Esophagus muscularis mucosa (tissue), 4 donors: ENCODE measurements around the gene VMP1. TPM values are rescaled to one million over a fixed set of nuclear protein-coding genes. Genes with fewer than 3 reads are reported as not detected.

Source experiments
- DNase-seq: peaks from one replicate; pipeline ENCODE4 v3.0.0-alpha.2; 2017; ENCODE audit errors: extremely low spot score
- H3K27ac ChIP-seq, 4 donors: fragments of 200-600 bp; sonication (generic); replicated peaks in 1 of 4; 1 replicate in 3 of 4; 2 replicates in 1 of 4; pipeline ENCODE4 v1.5.1; 2016 to 2019; ENCODE audit warnings: mild to moderate bottlenecking in 1 of 4
- H3K27me3 ChIP-seq, 4 donors: fragments of 200-600 bp; sonication (generic); one replicate each; pipeline versions ENCODE4 v1.5.1 to v1.6.0; 2016 to 2019
- H3K36me3 ChIP-seq, 4 donors: fragments of 200-600 bp; sonication (generic); one replicate each; pipeline ENCODE4 v1.5.1; 2016 to 2019
- H3K4me1 ChIP-seq, 4 donors: fragments of 200-600 bp; sonication (generic); one replicate each; pipeline ENCODE4 v1.5.1; 2016 to 2019
- H3K4me3 ChIP-seq, 4 donors: fragments of 200-600 bp; sonication (generic); 1 replicate in 2 of 4; 2 replicates in 2 of 4; pipeline ENCODE4 v1.5.1; 2016 to 2019; ENCODE audit warnings: mild to moderate bottlenecking in 4 of 4, moderate library complexity in 1 of 4
- H3K9me3 ChIP-seq, 4 donors: fragments of 200-600 bp; sonication (generic); 1 replicate in 3 of 4; 2 replicates in 1 of 4; pipeline ENCODE4 v1.5.1; 2016 to 2019
- EP300 ChIP-seq: sonication (generic); formaldehyde crosslinking; IDR thresholded peaks from one replicate; pipeline ENCODE4 v1.6.1; 2017; ENCODE audit warnings: antibody characterized with exemption
- POLR2A ChIP-seq: fragments of 450-650 bp; IDR thresholded peaks from one replicate; pipeline ENCODE4 v1.6.1; 2017; ENCODE audit warnings: antibody characterized with exemption, moderate library complexity, mild to moderate bottlenecking, low read depth
- POLR2AphosphoS5 ChIP-seq, 2 donors: sonication (generic); formaldehyde crosslinking; IDR thresholded peaks; one replicate each; pipeline ENCODE4 v1.6.1; 2017; ENCODE audit warnings: antibody characterized with exemption in 2 of 2
- WGBS: methylation state at CpG from one replicate; pipeline ENCODE4 v1.1.5; 2018; 5-methylcytosine and 5-hydroxymethylcytosine counted together
- intact Hi-C: fragments of 100-400 bp; cut with DNase I; formaldehyde crosslinking; loops from one replicate; pipeline ENCODE4 v1.15.1; 2023
- total RNA-seq, 4 donors: library from RNA; depleted of rRNA; stranded (reverse); fragments of >200 nt; gene quantifications; one replicate each; pipeline versions ENCODE4 v1.1.0 to v1.2.1, GENCODE V29; 2016
- TF ChIP-seq, protein P1 (sequence below), 3 experiments: fragments of 200-600 bp in 2 of 3; fragments of 450-650 bp in 1 of 3; sonication (generic) in 2 of 3; IDR thresholded peaks; one replicate each; pipeline ENCODE4 v1.5.1; 2017 to 2019; ENCODE audit warnings: antibody characterized with exemption in 3 of 3, mild to moderate bottlenecking in 2 of 3, moderate library complexity in 1 of 3

VMP1 gene
- total RNA-seq, 4 donors from 2014 or later = 47.3 to 137 (median 59.6) TPM

DNA sequence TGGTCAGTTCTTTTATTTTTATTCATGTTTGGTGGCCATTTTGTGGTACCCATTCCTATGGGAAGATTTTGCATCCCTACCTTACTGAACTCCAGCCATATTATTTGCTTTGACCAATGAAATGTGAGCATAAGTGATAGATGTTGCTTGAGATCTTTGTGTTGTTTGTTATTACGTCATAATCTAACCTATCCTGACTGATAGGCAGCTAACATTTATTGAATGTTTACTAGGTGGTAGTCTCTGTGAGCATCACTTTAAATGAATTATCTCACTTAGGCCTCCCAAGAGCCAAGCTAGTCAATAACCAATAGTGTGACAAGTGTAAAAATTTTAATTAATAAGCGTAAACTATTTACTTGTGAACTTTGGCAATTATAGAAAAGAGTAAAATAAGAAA is 37.6 kb downstream of the VMP1 start:
- Histone ChIP-seq H3K4me1 (peaks cover 0 to 6% (median 0%) of the 10 kb centered on the region in 4 donors), H3K27me3 (no peaks in the 10 kb centered on the region), H3K27ac (no peak overlapping the region), H3K36me3 (peaks cover 0 to 20% (median 13%) of the 10 kb centered on the region in 4 donors), H3K9me3 (no peaks in the 10 kb centered on the region), H3K4me3 (no peak overlapping the region)
- intact Hi-C loops = loop anchor here (5.0 kb wide), 1 partner anchor 292 kb away; no protein-coding TSS in a partner anchor
- DNase-seq = no peak
- TF ChIP-seq EP300 (no peak), POLR2AphosphoS5 (IDR thresholded peaks at IDR 0.05) (no peak), POLR2A (no peak)
- TF ChIP-seq, protein P1, sequence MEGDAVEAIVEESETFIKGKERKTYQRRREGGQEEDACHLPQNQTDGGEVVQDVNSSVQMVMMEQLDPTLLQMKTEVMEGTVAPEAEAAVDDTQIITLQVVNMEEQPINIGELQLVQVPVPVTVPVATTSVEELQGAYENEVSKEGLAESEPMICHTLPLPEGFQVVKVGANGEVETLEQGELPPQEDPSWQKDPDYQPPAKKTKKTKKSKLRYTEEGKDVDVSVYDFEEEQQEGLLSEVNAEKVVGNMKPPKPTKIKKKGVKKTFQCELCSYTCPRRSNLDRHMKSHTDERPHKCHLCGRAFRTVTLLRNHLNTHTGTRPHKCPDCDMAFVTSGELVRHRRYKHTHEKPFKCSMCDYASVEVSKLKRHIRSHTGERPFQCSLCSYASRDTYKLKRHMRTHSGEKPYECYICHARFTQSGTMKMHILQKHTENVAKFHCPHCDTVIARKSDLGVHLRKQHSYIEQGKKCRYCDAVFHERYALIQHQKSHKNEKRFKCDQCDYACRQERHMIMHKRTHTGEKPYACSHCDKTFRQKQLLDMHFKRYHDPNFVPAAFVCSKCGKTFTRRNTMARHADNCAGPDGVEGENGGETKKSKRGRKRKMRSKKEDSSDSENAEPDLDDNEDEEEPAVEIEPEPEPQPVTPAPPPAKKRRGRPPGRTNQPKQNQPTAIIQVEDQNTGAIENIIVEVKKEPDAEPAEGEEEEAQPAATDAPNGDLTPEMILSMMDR (IDR thresholded peaks at IDR 0.05) = no peak
- WGBS = 90% methylated on average over 2 of the region's 2 CpGs

- intact Hi-C loops = loop anchor here (5.0 kb wide), 1 partner anchor 290 kb away; no protein-coding TSS in a partner anchor
- no peak for TF ChIP-seq POLR2AphosphoS5 (IDR thresholded peaks at IDR 0.05)
- no peak for TF ChIP-seq EP300
- TF ChIP-seq, protein P1 (IDR thresholded peaks at IDR 0.05) = peak; percentile 47 to 63 (median 61)
- 90% methylated on average over 4 of the region's 4 CpGs for WGBS
- no peak overlapping the region for H3K27ac ChIP-seq
- peaks cover 0 to 6% (median 0%) of the 10 kb centered on the region in 4 donors for H3K4me1 ChIP-seq
- no peaks in the 10 kb centered on the region for H3K9me3 ChIP-seq
- H3K27me3 ChIP-seq = no peaks in the 10 kb centered on the region
- no peak overlapping the region for H3K4me3 ChIP-seq
- no peak for DNase-seq
- H3K36me3 ChIP-seq = peaks cover 0 to 15% (median 9%) of the 10 kb centered on the region in 4 donors
Measured at GRCh38 chr17:59746849-59747445, 39.5 kb downstream of the VMP1 start.

DNA sequence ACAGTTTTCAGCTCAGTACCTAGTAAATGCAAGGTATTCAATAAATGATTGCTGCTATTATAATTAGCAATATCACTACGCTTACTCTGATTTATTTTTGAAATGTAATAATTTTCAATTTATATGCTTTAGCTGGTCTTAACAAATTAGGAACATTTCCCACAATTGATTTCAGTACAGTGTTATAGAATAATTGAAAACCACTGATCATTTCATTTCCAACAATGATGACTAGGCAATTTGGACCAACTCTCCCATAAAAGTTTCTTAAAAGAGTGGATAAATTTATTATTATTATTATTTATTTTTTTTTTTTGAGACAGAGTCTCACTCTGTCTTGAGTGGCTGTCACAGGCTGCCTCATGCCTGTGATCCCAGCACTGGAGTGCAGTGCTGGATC is 41.1 kb downstream of the VMP1 start:
- no peak for DNase-seq
- no peak overlapping the region for H3K27ac ChIP-seq
- H3K27me3 ChIP-seq = no peaks in the 10 kb centered on the region
- peaks cover 0 to 6% (median 0%) of the 10 kb centered on the region in 4 donors for H3K4me1 ChIP-seq
- TF ChIP-seq POLR2AphosphoS5 (IDR thresholded peaks at IDR 0.05) = no peak
- no peak for TF ChIP-seq EP300
- TF ChIP-seq, protein P1 (IDR thresholded peaks at IDR 0.05) = no peak
- no peak for TF ChIP-seq POLR2A
- H3K36me3 ChIP-seq = peaks cover 0 to 5% (median 2%) of the 10 kb centered on the region in 4 donors
- H3K9me3 ChIP-seq = no peaks in the 10 kb centered on the region
- intact Hi-C loops = loop anchor here (5.0 kb wide), 1 partner anchor 289 kb away; no protein-coding TSS in a partner anchor
- WGBS = 100% methylated on average over 1 of the region's 1 CpG
- H3K4me3 ChIP-seq = no peak overlapping the region

GRCh38 chr17:59751955-59752413 is 44.5 kb downstream of the VMP1 start:
- H3K9me3 ChIP-seq = no peaks in the 10 kb centered on the region
- H3K4me1 ChIP-seq = peaks cover 4 to 28% (median 20%) of the 10 kb centered on the region in 4 donors
- DNase-seq = no peak
- 93% methylated on average over 11 of the region's 11 CpGs for WGBS
- no peak overlapping the region for H3K4me3 ChIP-seq
- peaks cover 0 to 5% (median 2%) of the 10 kb centered on the region in 4 donors for H3K36me3 ChIP-seq
- intact Hi-C loops = loop anchor here (5.0 kb wide), 1 partner anchor 85 kb away; no protein-coding TSS in a partner anchor
- TF ChIP-seq, protein P1 (IDR thresholded peaks at IDR 0.05) = no peak
- TF ChIP-seq EP300 (no peak), POLR2AphosphoS5 (IDR thresholded peaks at IDR 0.05) (no peak), POLR2A (no peak)
- no peaks in the 10 kb centered on the region for H3K27me3 ChIP-seq
- H3K27ac ChIP-seq = no peak overlapping the region
